Measurements from ENCODE around the gene SMPD4.
"Not testable (repeated sequence)": the region's sequence is repeated elsewhere in the genome, so short reads cannot be mapped to it uniquely, and the experiment has no call there.

The SMPD4 gene

DNA sequence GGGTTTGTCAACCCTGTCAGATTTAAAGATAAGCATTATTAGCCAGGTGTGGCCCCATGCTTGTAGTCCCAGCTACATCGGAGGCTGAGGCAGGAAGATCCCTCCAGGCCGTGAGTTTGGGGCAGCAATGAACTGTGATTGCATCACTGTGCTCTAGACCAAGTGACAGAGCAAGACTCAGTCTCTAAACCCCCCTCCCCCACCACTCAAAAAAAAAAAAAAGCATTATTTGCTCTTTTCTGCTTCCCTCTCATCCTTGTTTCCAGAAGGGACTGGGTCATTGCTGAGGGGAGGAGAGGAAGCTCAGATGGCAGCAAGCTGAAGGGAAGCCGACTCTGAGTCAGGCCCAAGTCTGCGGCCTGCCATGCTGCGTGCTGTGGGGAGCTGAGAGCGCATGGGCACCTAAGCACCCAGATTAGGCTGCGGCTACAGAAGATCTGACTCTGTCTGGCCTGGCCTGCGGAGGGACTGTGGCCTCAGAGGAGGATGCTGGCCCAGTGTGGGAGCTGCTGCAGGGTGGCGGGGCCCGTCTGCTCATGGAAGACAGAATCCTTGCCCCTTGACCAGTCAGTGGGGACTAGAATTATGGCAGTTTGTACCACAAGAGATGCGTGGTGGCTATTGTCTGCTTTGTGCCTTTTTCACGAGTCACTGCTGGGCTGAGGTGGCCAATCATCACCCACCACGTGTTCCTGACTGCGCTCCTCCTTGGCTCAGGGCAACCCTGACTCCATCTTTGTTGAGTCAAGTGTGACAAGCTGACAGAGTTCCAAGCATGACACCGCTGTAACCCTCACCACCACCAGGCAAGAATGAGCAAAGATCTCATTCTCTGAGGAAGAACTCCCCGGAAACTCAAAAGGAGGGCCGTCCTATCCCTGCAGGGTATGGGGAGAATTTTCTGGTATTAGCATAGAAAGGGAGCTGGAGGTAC lies 6.7 kb upstream of the SMPD4 start:
- not testable (repeated sequence) for DNase-seq (ENCODE audit: low spot score)

DNA sequence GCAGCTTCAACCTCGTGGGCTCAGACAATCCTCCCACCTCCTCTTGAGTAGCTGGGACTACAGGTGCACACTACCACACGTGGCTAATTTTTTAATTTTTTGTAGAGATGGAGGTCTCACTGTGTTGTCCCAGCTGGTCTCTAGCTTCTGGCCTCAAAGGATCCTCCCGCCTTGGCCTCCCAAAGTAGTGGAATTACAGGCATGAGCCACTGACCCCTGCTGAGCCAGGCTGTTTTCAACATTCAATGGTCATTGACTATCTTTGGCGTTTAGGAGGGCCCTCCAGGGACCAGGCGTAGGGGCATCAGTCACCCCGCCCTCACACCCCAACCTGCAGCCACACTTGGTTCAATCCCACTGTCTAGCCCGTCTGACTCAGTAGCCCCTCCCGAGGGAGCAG lies 5.9 kb upstream of the SMPD4 start:
- no peak for DNase-seq (ENCODE audit: low spot score)

- DNase-seq (ENCODE audit: low spot score): no peak
These were observed 5.0 kb upstream of the SMPD4 start for GRCh38 chr2:130186391-130186790.

DNA sequence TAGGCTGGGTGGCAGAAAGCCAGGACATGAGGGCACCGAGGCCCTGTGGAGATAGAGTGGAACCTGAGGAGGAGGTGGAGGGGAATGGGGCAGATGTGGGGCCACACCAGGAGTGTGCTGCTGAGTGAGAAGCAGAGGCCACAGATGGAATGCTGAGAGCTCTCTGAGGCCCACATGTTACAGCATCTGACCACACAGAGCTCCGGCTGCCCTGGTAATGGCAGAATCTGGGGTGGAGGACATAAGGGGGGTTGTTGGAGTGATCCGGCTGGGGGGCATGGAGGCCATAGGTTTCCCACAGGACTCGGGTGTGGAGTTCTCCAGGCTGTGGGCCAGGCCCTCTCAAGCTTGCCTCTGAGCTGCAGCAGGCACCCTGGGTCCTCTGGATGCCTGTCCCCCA lies 4.5 kb upstream of the SMPD4 start:
- DNase-seq (ENCODE audit: low spot score): no peak

- DNase-seq (ENCODE audit: low spot score): no peak
These were observed 4.0 kb upstream of the SMPD4 start for GRCh38 chr2:130185436-130185835.

DNA sequence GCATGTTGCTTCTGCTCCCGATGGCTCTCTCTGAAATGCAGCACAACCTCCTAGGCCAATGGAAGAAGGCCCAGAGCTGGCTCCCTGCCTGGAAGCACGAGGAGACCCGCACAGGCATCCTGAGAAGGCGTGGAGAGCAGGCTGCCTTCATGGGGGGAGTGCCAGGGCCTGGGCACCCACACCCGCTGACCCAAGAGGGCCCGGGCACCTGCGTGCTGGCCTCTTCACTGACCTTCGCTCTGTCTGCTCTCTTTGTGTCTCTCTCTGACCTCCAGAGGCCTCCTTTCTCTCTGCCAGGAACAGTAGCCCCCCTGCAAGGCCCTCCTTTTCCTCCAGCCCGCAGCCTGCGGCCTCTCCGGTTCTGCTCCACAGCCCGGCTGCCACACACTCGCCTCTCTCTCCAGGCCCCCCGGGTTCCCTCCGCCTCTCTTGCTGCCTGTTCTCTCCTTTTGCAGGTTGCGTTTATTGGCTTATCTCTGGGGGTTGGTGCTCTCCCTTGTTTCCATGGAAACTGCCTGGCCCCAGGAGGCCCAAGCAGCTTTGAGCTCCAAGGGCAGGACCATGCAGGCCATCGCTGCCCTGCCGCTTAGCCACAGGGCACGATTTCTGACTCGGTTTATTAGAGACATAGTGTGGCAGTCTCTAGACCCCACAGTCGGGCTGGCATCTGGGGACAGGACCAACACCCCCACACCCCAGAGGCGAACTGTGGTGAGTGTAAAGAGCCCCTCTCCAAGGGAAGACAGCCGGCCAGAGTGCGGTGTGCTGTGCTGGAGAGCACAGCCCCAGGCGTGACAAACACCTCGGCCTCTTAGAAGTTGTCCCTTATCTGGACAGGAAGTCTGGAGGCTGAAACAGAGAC lies 2.3 kb upstream of the SMPD4 start:
- no peak for DNase-seq (ENCODE audit: low spot score)

GRCh38 chr2:130182826-130183511 lies 1.6 kb upstream of the SMPD4 start:
- not testable (repeated sequence) for DNase-seq (ENCODE audit: low spot score)

- peak; percentile 94 for DNase-seq (ENCODE audit: low spot score)
These were observed 679 bp upstream of the SMPD4 start, which contains the start of gene MZT2B for GRCh38 chr2:130181880-130182682. Gene MZT2B (plus strand): TSS chr2:130182262. CDS start chr2:130182283, 21 bp downstream.

DNA sequence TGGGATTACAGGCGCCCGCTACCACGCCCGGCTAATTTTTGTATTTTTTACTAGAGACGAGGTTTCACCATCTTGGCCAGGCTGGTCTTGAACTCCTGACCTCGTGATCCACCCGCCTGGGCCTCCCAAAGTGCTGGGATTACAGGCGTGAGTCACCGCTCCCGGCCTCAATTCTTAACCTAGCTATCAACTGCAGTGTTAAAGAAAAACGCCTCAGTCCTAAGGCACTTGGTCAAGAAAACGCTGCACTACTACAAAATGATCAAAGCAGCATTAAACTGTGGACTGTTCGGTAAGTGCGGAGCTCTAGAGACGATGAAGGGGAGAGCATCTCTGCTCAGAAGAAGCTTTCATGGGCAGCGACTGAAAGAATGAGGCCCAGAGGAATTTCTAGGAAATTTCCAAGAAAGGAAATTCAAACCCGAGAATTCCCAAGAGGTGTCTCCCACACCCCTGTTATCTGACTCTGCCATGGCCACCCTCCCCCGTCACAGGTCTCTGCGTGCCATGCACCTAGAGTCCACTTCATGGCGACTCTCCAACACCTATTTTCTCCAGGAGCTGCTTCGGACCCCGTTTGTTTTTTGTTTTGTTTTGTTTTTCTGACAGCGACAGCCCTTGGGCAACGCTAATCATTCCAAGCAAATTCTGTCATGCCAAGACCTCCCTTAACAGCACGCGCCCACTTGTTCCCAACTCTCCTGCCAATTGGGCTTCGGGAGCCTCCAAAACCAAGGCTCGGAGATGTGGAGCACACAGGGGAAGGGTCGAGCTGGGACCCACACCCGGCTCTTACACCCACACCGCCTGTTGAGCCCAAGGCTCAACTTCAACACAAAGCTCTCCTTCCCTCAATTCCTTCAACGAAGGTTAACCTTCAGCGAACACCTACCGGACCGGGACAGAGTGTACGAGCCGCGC lies 738 bp downstream of the SMPD4 start:
- DNase-seq (ENCODE audit: low spot score): not testable (repeated sequence)

DNA sequence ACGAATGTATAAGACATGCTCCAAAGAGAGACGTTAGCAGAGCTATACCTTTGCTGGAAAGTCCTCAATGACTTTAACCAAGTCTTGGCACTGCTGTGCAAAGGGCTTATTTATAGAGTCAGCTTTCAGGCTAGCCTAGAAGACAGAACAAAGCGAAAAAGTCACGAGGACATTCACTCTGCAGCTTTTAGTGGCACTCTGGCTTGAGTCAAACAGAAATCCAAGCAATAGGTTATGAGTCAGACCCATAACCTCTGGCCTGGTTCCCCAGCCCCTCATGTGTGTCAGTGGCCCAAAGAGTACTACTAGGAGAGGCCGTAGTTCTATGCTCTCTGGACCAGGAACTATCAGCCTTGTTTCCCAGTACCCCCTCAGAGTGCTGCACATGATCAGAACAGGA lies 6.5 kb downstream of the SMPD4 start:
- not testable (repeated sequence) for DNase-seq (ENCODE audit: low spot score)

DNA sequence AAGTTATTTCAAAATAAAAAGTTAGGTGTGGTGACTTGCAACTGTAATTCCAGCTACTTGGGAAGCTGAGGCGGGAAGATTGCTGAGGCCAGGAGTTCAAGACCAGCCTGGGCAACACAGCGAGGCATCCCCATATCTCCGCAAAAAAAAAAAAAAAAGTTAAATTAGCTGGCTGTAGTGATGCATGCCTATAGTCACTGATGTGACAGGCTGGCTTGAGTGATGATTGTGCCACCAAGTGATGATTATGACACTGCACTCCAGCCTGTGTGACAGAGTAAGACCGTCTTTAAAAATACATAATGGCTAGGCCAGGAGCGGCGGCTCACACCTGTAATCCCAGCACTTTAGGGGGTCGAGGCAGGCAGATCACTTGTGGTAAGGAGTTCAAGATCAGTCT lies 11.5 kb downstream of the SMPD4 start:
- no peak for DNase-seq (ENCODE audit: low spot score)

GRCh38 chr2:130169163-130169562 lies 12.2 kb downstream of the SMPD4 start:
- not testable (repeated sequence) for DNase-seq (ENCODE audit: low spot score)

GRCh38 chr2:130166611-130167010 lies 14.8 kb downstream of the SMPD4 start:
- DNase-seq (ENCODE audit: low spot score): not testable (repeated sequence)

GRCh38 chr2:130165293-130166016 lies 15.9 kb downstream of the SMPD4 start:
- DNase-seq (ENCODE audit: low spot score): no peak

- no peak for DNase-seq (ENCODE audit: low spot score)
These were observed 18.4 kb downstream of the SMPD4 start for GRCh38 chr2:130162968-130163367.

GRCh38 chr2:130162486-130162885 lies 18.9 kb downstream of the SMPD4 start:
- DNase-seq (ENCODE audit: low spot score): not testable (repeated sequence)

DNA sequence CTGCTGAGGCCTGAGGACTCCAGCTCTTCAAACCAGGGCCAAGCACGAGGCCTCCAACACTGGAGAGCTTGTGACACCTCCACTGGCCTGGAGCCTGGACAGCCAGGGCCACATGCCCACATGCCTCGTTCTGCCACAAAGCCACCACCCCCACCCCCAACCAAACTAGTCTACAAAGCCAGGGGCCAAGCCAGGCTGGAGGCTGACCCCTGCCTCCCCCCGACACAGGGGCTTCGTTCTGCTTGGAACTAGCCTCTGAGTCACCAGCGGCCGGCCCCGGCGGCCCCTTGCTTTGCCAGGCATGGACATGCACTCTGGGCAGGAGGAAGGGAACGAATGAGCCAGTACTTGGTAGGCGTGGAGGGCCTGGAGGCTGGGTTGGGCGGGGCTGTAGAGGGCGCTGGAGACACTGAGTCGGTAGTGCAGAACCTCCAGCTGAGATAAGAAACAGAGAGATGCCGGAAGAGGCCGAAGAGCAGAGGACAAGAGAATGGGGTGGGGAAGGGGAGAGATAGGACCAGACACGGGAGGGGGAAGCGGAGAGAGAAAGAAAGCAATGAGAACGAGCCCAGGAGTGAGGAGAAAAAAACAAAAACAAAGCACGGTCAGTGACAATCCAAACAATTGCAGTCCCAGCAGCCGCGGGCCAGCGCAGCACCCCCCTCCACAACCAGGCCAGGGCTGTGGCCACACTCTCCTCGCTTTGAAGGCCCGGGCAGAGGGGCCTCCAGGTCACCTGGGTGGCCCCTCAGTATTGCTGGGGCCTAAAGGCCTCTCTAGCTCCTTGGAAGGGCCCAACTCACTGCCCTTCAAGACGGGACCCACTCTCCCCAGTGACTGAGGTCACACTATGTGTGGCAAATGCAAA lies 20.3 kb downstream of the SMPD4 start:
- DNase-seq (ENCODE audit: low spot score): not testable (repeated sequence)

DNA sequence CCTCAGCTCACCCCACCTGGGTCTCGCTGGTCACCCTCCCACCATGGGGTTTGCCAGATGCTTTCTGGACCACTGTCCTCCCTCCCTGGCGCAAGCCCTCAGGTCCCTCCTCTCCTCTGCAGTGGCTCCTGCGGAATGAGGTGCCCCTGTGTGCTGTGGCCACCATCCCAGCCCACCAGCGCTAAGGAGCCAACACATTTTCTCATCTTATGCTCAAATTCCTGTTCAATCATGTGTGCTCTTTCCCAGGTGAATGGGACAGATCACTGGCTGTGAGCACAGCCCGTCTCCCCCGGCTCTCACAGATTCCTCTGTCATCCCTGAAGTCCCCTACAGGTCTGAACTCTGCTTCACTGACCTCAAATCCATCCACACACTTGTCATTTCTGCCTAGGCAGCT lies 21.3 kb downstream of the SMPD4 start:
- DNase-seq (ENCODE audit: low spot score): no peak
